ENCODE data around the gene RGS7BP. TPM values are rescaled to one million over a fixed set of nuclear protein-coding genes. Genes with fewer than 3 reads are reported as not detected.
A peak's percentile ranks its signal among the peaks of the same experiment; 100 is the strongest.

RGS7BP gene
- total and polyA plus RNA-seq, 4 donors = 0.47 to 1.9 (median 1.1) TPM

- WGBS = 72% methylated on average over 3 of the region's 3 CpGs
Observed at GRCh38 chr5:64653766-64654560, 148.1 kb downstream of the RGS7BP start.

DNA sequence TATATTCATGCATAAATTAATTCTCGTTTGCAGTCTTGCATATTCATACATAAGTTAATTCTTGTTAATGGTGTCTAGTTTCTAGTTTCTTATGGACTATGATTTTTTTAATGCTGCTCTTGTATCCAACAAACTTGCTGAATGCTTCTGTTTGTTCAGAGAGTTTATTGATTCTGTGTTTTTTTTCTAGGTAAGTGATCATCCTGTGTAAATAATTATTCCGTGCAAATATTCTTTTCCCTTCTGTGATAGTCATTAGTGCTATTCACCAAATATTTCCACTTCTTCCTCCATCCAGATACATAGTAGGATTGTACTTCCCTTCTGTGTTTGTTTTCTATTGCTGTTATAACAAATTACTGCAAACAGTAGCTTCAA lies 148.7 kb downstream of the RGS7BP start:
- Histone ChIP-seq H3K4me1 (ENCODE audit: control insufficient read depth in 4 of 4, insufficient read depth in 4 of 4, low read length in 3 of 4) (peaks cover 0 to 8% (median 2%) of the 10 kb centered on the region in 4 donors), H3K4me3 (ENCODE audit: low read depth in 1 of 3, low read length in 3 of 3) (no peak overlapping the region), H3K9ac (ENCODE audit: low read depth in 1 of 2, low read length in 2 of 2) (no peak overlapping the region), H3K27me3 (ENCODE audit: control insufficient read depth in 4 of 4, insufficient read depth in 4 of 4, low read length in 3 of 4) (no peaks in the 10 kb centered on the region), H3K36me3 (ENCODE audit: control insufficient read depth in 4 of 4, insufficient read depth in 3 of 4, low read depth in 1 of 4, low read length in 3 of 4) (no peaks in the 10 kb centered on the region), H3K27ac (ENCODE audit: low read depth in 1 of 2, low read length in 2 of 2) (no peak overlapping the region), H3K9me3 (ENCODE audit: control insufficient read depth in 4 of 4, low read length in 3 of 4) (no peaks in the 10 kb centered on the region)
- DNase-seq (ENCODE audit: low spot score) = no peak
- 49% methylated on average over 2 of the region's 2 CpGs for WGBS
- TF ChIP-seq NR2F2 (IDR thresholded peaks at IDR 0.05) (no peak), SP1 (IDR thresholded peaks at IDR 0.05) (peak; percentile 17), HNF4A (conservative IDR thresholded peaks at IDR 0.05) (peak in 1 of 2 donors; percentile 2), GABPA (IDR thresholded peaks at IDR 0.05 in 1 of 2, conservative IDR thresholded peaks at IDR 0.05 in 1 of 2) (no peak)

More at GRCh38 chr5:64653766-64654560, 148.1 kb downstream of the RGS7BP start:
- H3K4me3 ChIP-seq (ENCODE audit: low read depth in 1 of 3, low read length in 3 of 3) = no peak overlapping the region
- no peaks in the 10 kb centered on the region for H3K9me3 ChIP-seq (ENCODE audit: control insufficient read depth in 4 of 4, low read length in 3 of 4)
- H3K4me1 ChIP-seq (ENCODE audit: control insufficient read depth in 4 of 4, insufficient read depth in 4 of 4, low read length in 3 of 4) = peaks cover 0 to 8% (median 2%) of the 10 kb centered on the region in 4 donors
- no peak overlapping the region for H3K27ac ChIP-seq (ENCODE audit: low read depth in 1 of 2, low read length in 2 of 2)
- H3K27me3 ChIP-seq (ENCODE audit: control insufficient read depth in 4 of 4, insufficient read depth in 4 of 4, low read length in 3 of 4) = no peaks in the 10 kb centered on the region
- TF ChIP-seq TAF1 (conservative IDR thresholded peaks at IDR 0.05) (no peak), HNF4A (conservative IDR thresholded peaks at IDR 0.05) (peak in 1 of 2 donors; percentile 40), GABPA (IDR thresholded peaks at IDR 0.05 in 1 of 2, conservative IDR thresholded peaks at IDR 0.05 in 1 of 2) (no peak), NR2F2 (IDR thresholded peaks at IDR 0.05) (no peak)
- DNase-seq (ENCODE audit: low spot score) = no peak
- H3K36me3 ChIP-seq (ENCODE audit: control insufficient read depth in 4 of 4, insufficient read depth in 3 of 4, low read depth in 1 of 4, low read length in 3 of 4) = no peaks in the 10 kb centered on the region
- no peak overlapping the region for H3K9ac ChIP-seq (ENCODE audit: low read depth in 1 of 2, low read length in 2 of 2)

DNA sequence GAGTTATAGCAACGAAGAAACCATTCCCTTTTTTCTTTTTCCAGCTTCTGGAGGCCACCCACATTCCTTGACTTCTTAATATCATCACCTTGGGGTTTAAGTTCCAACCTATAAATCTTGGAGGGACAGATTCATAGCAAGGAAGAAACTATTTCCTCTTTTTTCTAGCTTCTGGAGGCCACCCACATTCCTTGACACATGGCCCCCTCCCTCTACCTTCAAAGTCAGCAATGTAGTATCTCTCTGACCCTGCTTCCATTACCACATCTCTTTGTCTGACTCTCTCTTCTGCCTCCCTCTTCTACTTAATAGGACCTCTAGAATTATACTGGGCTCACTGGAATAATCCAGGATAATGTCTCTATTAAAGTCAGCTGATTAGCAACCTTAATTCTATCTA lies 149.8 kb downstream of the RGS7BP start:
- 88% methylated on average over 1 of the region's 1 CpG for WGBS
- no peak for DNase-seq (ENCODE audit: low spot score)
- Histone ChIP-seq H3K27ac (ENCODE audit: low read depth in 1 of 2, low read length in 2 of 2) (no peak overlapping the region), H3K36me3 (ENCODE audit: control insufficient read depth in 4 of 4, insufficient read depth in 3 of 4, low read depth in 1 of 4, low read length in 3 of 4) (no peaks in the 10 kb centered on the region), H3K9ac (ENCODE audit: low read depth in 1 of 2, low read length in 2 of 2) (no peak overlapping the region), H3K27me3 (ENCODE audit: control insufficient read depth in 4 of 4, insufficient read depth in 4 of 4, low read length in 3 of 4) (no peaks in the 10 kb centered on the region), H3K9me3 (ENCODE audit: control insufficient read depth in 4 of 4, low read length in 3 of 4) (no peaks in the 10 kb centered on the region), H3K4me3 (ENCODE audit: low read depth in 1 of 3, low read length in 3 of 3) (no peak overlapping the region), H3K4me1 (ENCODE audit: control insufficient read depth in 4 of 4, insufficient read depth in 4 of 4, low read length in 3 of 4) (peaks cover 0 to 8% (median 2%) of the 10 kb centered on the region in 4 donors)
- TF ChIP-seq RAD21 (IDR thresholded peaks at IDR 0.05) (no peak), JUND (IDR thresholded peaks at IDR 0.05) (no peak), SP1 (IDR thresholded peaks at IDR 0.05) (no peak), REST (IDR thresholded peaks at IDR 0.05) (no peak), RXRA (IDR thresholded peaks at IDR 0.05) (no peak), GABPA (IDR thresholded peaks at IDR 0.05 in 1 of 2, conservative IDR thresholded peaks at IDR 0.05 in 1 of 2) (no peak), HNF4A (conservative IDR thresholded peaks at IDR 0.05) (no peak), MAX (IDR thresholded peaks at IDR 0.05) (no peak), YY1 (IDR thresholded peaks at IDR 0.05) (no peak), FOXA2 (IDR thresholded peaks at IDR 0.05) (no peak), NR2F2 (IDR thresholded peaks at IDR 0.05) (no peak), TAF1 (conservative IDR thresholded peaks at IDR 0.05) (no peak), FOXA1 (IDR thresholded peaks at IDR 0.05) (no peak), CTCF (IDR thresholded peaks at IDR 0.05; ENCODE audit: low read depth, low read length, missing input control) (no peak), EGR1 (IDR thresholded peaks at IDR 0.05; ENCODE audit: low read depth in 2 of 2) (no peak)
- TF ChIP-seq, protein P1, sequence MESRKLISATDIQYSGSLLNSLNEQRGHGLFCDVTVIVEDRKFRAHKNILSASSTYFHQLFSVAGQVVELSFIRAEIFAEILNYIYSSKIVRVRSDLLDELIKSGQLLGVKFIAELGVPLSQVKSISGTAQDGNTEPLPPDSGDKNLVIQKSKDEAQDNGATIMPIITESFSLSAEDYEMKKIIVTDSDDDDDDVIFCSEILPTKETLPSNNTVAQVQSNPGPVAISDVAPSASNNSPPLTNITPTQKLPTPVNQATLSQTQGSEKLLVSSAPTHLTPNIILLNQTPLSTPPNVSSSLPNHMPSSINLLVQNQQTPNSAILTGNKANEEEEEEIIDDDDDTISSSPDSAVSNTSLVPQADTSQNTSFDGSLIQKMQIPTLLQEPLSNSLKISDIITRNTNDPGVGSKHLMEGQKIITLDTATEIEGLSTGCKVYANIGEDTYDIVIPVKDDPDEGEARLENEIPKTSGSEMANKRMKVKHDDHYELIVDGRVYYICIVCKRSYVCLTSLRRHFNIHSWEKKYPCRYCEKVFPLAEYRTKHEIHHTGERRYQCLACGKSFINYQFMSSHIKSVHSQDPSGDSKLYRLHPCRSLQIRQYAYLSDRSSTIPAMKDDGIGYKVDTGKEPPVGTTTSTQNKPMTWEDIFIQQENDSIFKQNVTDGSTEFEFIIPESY (IDR thresholded peaks at IDR 0.05) = no peak
- TF ChIP-seq, protein P2, sequence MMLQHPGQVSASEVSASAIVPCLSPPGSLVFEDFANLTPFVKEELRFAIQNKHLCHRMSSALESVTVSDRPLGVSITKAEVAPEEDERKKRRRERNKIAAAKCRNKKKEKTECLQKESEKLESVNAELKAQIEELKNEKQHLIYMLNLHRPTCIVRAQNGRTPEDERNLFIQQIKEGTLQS (IDR thresholded peaks at IDR 0.05) = no peak
